Stimulated activated CD8-positive, alpha-beta memory T cell treated with anti-CD3 and anti-CD28 coated beads, Interleukin-15, amount 100 ng/mL, for 1 hour (primary cell): Measurements from ENCODE around the gene SPTBN5.

Source experiments
- DNase-seq: peaks from one replicate; pipeline ENCODE4 v3.0.0-alpha.2; 2020; ENCODE audit warnings: low read depth

SPTBN5 gene

DNA sequence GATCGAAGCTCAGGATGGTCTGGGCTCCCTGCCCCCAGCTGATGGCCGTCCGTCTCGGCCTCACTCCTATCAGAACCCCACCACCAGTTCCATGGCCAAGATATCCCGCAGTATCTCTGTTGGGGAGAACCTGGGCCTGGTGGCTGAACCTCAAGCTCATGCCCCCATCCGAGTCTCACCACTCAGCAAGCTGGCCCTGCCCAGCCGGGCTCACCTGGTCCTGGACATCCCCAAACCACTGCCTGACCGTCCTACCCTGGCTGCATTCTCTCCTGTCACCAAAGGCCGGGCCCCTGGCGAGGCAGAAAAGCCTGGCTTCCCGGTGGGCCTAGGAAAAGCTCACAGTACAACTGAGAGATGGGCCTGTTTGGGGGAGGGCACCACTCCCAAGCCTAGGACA, 70.4 kb downstream of the SPTBN5 start:
- DNase-seq: no peak

DNA sequence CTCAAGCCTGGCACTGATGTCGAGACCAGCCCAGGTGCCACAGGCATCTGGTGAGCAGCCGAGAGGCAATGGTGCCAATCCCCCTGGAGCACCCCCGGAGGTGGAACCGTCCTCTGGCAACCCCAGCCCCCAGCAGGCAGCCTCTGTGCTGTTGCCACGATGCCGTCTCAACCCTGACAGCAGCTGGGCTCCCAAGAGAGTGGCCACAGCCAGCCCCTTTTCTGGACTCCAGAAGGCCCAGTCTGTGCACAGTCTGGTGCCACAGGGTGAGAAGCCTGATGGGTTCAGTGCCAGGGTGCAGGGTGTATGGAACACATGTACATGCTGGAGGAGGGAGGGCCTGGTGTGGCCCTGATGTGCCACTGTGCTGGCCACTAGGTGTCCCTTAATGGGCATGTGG, 70.9 kb downstream of the SPTBN5 start:
- no peak for DNase-seq

DNA sequence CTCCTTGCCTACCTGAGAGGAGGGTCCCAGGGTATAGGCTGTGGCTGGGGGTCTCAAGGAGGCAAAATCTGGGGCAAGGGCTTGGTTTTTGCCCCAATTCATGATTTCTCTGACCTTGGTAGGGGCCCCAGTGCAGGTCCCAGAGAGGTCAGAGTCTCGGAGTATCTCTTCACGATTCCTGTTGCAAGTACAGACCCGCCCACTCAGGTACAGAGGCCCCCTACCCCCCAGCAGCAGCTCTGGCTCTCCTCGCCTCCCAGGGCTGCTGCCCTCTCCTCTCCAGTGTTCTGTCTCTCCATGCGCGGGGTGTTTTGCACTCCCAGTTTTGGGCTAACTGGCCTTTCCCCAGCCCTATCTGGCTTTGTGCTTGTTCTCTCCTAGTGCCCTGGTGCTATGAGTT, 71.4 kb downstream of the SPTBN5 start:
- DNase-seq: no peak

DNA sequence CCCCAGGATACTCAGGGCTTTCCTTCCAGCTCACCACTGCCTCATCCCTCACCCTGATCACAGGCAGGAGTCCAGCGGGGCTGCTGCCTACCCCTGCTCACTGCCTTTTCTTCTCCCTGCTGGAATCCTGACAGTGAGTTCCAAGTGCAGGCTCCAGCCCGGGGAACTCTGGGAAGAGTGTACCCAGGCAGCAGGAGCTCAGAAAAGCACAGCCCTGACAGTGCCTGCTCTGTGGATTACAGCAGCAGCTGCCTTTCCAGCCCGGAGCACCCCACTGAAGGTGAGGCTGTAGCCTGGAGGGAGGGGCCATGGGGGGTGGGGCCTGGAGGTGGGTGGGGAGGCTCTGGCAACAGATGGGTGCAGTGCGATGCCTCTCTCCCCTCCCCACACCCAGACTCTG, 72.0 kb downstream of the SPTBN5 start:
- DNase-seq: no peak

DNA sequence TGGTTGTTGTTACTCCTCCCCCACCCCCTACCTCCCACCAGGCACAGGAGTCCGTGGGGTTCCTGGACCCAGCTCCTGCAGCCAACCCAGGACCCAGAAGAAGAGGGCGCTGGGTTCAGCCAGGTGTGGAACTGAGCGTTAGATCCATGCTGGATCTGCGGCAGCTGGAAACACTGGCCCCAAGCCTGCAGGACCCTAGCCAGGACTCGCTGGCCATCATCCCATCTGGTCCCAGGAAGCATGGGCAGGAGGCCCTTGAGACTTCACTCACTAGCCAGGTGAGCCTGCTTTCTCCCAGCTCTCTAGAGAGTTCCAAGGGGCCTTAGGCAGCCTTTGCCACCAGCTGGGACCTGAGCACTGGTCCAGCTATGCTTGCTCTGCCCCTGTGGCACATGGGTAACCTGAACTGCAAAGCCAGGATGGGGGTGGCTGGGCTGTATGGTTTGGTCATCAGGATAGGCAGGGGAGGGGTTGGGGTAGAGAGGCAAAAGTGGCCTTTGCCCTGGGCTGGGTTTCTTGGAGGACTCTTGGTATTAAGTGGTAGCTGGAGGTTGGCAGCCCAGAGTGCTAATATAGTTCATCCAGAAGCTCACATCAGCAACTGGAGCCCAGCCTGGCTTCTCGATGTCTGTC, 72.9 kb downstream of the SPTBN5 start:
- DNase-seq: no peak

DNA sequence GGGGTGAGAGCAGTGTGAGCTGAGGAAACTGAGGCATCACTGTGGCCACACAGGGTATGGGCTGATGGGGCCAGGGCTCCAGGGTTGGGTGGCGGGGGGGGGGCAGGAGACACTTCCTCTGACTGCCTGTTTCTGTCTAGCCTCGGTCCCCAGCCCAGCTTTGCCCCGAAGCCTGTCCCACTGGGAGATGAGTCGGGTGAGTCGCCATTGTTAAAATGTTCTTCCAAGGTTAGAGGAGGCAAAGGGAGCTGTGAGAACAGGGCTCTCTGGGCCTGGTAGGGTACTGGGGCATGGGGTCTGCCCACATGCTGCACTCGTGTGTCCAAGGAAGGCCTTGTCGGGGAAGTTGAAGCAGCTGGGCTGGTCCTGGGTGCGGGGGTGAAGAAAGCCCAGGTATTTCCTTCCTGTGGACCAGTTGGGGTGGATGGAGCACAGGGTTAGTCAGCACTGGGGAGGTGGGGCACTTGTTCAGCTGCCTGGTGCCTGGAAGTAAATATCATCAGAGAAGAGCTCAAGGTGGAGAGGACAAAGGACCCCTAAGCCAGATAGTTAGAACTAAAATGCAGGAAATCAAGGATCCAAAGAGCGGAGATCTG, 74.3 kb downstream of the SPTBN5 start:
- DNase-seq: no peak

DNA sequence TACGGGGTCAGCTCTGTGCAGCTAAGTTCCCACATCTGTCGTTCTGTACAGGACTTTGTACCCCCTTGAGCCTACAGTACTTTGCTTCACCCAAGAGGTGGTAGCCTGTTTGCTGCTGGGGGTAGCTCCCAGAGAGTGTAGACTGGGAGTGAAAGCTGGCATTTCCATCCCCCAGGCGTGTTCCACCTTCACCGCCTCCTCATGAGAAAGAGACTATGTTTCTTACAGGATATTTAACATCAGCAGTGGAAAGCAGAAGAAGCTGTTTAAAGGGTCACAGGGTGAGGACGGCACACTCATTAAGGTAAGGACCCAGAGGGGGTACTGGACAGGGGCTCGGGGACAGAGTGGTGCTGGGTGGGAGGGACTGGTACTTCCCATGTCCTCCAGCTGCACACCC, 76.1 kb downstream of the SPTBN5 start:
- no peak for DNase-seq

DNA sequence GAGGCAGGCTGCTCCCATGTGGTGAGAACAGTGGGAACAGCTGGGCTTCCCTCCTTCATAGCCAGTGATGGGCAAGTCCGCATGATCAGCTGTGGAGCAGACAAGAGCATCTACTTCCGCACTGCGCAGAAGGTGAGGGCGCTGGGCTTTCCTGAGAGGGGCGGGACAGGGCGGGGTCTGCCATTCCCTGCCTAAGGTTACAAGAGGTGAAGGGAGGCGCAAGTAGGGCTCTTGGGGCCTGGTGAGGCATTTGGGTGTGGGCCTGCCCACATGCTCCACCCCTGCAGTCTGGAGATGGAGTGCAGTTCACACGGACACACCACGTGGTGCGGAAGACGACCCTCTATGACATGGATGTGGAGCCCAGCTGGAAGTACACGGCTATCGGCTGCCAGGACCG, 76.5 kb downstream of the SPTBN5 start:
- no peak for DNase-seq

DNA sequence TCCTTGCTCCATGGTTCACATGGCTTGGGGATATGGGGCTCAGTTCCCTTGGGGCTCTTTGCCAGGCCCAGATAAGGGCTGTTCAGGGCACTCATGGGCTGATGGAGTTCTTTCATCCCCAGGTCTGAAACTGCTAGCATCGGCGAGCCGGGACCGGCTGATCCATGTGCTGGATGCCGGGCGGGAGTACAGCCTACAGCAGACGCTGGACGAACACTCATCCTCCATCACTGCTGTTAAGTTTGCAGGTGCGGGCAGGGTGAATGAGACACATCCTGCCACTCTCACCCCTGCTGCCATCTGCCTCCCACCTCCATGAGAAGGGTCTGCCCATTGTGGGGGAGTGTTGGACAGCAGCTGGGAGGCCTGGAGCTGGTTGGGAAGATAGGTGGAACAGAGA, 77.1 kb downstream of the SPTBN5 start:
- DNase-seq: no peak

DNA sequence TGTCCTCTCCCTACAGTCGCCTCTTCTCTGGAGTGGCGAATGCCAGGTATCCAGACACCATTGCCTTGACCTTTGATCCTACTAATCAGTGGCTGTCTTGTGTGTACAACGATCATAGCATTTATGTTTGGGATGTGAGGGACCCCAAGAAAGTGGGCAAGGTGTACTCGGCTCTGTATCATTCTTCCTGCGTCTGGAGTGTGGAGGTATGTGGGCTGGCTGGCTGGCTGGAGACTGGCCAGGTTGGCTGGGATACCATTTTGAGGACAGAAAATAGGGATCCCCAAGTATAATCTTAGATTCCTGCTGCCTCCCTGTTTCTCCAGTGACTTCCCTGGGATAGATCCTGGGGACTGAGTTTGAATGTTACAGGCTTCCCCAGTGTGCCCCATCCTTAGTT, 79.3 kb downstream of the SPTBN5 start:
- no peak for DNase-seq

DNA sequence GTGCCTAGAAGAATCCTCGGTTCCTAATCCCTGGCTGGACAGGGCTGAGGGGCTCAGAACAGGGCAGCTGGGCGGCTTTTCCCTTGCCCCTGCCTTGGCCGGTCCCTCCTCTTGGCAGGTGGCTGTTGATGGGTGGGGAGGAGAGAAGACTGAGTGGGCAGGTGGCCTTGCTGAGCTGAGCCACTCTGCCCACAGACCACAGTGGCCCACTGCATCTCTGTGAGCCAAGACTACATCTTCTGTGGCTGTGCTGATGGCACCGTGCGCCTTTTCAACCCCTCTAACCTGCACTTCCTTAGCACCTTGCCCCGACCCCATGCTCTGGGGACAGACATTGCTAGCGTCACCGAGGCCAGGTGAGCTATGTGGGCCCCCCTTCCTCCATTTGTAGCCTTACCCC, 80.4 kb downstream of the SPTBN5 start:
- DNase-seq: no peak

DNA sequence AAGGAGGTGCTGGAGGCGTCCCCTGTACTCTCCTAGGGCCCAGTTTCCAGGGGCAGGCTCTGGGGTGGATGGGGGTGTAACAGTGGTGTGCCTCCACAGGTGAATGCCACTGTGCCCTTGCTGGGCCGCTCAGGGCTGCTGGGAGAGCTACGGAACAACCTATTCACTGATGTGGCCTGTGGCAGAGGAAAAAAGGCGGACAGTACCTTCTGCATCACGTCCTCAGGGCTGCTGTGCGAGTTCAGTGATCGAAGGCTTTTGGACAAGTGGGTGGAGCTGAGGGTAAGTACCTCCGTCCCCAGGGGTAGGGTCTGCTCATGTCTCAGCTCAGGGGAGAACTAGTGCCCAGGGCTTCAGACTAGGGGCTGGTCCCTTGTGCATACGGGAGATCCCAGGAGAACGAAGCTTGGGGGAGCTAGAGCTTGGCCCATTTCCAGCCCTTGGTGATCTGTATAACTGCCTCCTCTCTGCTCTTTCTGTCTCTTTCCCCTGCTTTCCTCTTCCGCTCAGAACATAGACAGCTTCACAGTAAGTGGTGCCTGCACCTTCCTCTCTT, 81.0 kb downstream of the SPTBN5 start:
- no peak for DNase-seq

DNA sequence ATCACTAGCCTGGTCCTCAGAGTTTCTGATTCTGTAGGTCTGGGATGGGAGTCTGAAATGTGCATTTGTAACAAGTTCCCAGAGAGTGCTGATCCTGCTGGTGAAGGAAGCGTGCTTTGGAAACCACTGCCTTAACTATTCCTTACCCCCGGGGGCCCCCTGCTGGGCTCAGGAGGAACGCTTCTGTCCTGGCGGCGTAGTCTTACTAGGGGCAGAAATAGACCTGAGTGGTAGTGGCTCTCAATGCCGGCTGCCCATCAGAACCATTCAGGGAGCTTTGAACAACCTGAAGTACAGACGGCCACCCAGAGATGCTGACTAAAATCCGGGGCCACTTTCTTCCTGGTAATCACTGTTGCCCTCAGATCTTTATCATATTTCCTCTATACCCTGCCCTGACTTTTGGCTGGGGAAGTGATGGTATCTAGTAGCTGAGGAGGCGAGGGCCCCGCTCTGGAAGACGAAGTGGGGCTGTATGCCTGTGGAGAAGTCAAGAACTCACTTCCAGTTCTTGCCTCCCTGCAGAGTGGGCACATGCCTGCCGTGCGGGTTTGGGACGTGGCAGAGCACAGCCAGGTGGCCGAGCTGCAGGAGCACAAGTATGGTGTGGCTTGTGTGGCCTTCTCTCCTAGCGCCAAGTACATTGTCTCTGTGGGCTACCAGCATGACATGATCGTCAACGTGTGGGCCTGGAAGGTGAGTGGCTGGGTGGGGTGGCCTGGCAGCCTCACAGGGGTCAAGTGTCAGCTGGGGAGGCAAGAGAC, 82.2 kb downstream of the SPTBN5 start:
- peak; percentile 55 for DNase-seq

DNA sequence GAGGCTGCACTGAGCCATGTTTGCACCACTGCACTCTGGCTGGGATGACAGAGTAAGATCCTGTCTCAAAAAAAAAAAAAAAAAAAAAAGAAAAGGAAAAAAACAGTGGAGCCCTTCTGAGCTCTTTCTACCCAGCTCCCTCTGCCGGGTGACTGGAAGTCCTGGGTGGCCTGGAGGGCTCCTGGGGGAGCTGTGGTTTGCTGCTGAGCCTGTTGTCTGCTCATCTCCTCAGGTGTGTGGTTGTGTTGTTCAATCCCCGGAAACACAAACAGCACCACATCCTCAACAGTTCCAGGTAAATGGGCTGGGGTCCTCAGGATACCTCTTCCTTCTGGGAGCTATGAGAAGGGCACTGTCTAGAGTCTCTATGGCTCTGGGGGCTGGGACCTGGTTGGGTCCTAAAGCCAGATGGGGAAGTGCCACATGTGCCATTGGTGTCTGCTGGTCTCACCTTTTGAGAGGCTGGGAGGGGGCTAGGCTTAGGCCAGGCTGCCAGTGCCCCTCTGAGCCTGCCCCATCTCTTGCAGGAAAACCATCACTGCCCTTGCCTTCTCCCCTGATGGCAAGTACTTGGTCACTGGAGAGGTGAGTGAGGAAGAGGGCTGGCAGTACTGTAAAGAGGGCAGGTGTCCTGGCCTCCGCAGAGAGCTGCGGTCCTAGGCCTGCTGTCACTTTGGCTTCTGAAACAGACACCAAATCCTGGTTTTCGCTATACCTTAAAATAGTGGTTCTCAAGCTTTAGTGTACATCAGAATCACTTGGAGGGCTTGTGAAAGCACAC, 83.0 kb downstream of the SPTBN5 start:
- DNase-seq: no peak

DNA sequence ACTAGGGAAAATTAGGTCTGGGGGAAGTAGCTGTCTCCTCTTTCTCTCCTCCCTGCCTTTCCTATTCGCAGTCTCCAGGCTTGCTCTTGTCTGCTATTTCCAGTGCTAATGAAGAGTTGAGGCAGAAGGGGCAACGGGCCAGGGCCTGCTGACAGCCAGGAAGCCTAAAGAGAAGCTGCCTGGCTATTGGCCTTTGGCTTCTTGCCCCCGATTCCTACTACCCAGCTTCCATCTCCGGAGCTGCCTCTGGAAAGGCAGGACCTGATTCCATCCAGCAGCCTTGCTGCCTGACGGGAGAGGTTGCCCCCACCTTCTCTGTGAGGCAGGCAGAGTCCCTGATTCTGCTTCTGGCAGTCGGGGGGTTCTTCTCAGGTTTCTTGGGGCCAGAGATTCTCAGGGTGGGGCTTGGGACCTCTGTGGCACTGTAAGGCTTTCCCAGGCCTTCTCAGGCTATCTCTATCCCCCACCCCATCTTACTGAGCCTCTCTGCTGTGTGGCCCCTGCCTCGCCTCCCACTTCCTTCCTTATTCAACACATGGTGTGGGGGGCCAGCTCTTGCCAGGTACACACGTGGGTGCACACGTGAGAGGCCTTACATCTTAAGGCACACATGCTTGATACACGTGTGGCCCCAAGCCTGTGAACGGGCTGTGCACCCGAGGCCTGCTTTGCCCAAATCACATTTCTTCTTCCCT, 84.2 kb downstream of the SPTBN5 start:
- no peak for DNase-seq

DNA sequence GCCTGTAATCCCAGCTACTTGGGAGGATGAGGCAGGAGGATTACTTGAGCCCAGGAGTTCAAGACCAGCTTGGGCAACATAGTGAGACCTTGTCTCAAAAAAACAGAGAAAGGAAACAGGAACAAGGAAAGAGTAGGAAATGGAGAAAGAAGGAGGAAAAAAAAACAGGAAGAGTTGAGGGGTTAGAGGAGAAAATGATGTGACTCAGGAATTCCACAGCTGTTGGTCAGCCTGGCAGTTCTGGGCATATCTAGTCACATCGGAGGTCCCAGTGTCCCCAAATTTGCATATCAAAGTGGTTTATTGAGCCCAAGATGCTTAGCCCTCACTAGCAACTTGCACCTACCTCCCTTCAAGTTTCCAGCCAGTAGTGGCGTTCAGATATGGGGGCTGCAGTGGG, 84.7 kb downstream of the SPTBN5 start:
- DNase-seq: no peak

DNA sequence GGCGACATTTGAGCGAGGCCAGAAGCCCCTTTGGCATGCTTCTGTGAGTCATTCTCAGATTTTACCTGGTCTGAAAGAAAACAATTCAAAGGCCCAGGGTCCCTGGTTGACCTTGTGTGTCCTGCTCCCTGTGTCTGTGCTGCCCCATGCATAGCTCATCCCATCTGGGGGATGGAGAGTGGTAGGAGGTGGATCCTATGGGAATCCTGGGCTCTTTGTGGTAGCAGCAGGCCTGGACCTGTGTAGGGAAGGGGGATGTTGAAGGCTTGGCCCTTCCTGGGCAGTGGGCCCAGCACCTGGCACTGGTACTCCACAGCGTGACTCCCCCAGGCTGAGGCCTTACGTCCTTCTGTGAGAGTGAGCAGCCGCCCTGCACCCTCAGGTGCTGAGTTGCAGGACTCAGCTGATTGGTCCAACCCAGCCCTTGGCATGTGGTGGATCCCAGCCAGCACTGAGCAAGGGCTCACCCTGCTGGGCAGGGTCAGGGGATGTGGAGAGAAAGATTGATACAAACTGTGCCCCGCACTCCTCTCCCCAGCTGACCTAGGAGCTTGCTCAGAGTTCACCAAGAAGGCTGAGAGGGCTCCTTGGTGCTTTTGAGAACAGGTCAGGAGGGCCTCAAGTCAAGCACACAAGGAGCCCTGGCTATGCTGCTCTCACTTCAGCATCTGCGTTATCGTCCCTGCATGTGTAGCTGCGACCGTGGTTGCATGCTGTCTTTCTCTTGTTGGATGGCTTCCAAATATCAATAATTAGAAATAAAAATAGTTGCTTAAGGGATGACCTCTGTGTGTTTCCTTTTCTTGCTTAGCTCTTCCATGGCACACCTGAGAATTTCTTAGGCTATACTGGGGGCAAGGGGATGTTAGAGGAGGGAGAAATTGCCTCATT, 87.3 kb downstream of the SPTBN5 start:
- DNase-seq: no peak

DNA sequence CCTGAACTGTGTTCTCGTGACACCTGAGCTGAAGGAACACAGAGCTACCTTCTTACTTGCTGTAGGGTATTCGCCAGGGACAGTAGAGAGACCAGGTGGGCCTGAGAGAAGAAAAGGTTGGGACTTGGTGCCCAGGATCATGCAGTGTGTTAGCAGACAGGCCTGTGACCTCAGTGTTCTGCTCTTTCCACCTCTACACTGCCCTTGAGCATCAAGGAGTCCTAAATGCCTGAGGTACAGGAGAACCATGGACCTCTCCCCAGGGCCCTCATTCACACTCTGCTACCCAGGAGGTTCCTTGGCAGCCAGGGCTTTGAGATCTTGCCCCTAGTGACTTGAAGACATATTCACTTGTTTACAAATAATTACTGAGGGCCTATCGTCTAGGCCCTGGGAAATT, 88.1 kb downstream of the SPTBN5 start:
- no peak for DNase-seq

DNA sequence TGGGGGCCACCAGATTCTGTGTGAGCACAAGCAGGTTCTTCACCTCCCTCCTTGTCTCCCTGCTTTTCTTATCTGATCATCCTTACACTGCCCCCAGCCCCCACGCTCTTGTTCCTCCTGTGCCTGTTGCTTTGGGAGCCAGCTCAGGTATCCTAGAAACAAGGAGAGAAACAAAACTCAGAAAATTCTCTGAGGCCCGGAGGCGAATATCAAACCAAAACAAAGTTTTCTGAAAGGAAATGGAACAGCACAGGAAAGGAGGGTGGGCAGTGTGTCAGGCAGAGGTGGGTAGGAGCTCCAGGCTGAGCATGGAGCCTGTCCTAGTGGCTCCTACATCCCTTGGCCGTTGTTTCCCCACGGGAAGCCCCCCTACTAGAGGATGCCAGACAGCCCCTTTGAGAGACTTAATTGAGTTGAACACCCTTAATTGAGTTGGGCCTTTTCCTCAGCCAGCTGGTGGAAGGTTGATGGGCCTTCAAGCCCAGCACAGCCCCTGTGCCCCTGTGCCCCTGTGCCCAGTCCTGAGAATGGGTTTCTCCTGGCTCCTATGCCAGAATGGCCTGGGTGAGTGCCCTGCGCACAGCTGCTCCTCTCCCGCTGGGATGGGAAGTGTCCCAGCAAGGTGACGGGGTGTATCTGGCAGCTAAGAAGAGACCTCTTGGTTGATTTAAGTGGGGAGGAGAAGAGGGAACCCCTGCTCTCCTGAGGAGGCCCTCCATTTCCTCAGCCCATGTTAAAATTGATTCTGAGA, 88.8 kb downstream of the SPTBN5 start:
- DNase-seq: no peak

DNA sequence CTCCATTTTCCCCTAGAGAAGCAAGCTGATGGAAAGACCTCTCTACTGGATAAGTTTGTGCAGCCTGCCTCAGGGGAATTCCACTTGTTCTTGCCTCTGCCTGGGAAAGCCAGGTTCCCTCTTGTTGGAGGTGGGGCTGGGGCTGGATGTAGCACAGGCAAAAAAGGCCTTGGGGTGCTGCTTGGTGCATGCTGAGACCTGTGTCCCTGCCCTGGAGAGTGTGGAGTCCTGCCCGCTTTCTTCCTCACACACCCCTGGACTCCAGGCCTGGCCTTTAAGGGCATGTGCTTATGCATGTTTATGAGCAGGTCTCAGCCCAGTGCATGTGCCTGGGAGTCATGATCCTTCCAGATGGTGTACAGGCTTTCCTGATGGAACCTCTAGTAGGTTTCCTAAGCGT, 89.5 kb downstream of the SPTBN5 start:
- DNase-seq: no peak
